GM12875 (cell line): ENCODE data around the gene RTKN.
"Not testable (repeated sequence)": the region's sequence is repeated elsewhere in the genome, so short reads cannot be mapped to it uniquely, and the experiment has no call there.

Source experiments
- H3K4me3 ChIP-seq: one replicate; pipeline ENCODE4 v1.5.1; 2011; ENCODE audit warnings: low read depth, low read length, control low read depth
- CTCF ChIP-seq: IDR thresholded peaks from 2 replicates; pipeline ENCODE4 v1.5.1; 2011; ENCODE audit warnings: low read depth, mild to moderate bottlenecking, control low read depth, inconsistent platforms, low read length, moderate library complexity, borderline replicate concordance; ENCODE audit not compliant: insufficient read depth

The RTKN gene

GRCh38 chr2:74471332-74472065, 29.8 kb upstream of the RTKN start:
- TF ChIP-seq CTCF, result no peak
- H3K4me3 ChIP-seq, result peak overlapping the region; percentile 70

DNA sequence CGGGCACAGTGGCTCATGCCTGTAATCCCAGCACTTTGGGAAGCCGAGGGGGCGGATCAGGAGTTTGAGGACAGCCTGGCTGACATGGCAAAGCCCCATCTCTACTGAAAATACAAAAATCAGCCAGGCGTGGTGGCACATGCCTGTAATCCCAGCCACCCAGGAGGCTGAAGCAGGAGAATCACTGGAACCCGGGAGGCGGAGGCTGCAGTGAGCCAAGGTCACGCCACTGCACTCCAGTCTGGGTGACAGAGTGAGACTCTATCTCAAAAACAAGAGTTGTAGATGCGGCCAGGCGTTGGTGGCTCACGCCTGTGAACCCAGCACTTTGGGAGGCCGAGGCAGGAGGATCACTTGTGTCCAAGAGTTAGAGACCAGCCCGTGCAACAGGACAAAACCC, 29.0 kb upstream of the RTKN start:
- not testable (repeated sequence) for H3K4me3 ChIP-seq

DNA sequence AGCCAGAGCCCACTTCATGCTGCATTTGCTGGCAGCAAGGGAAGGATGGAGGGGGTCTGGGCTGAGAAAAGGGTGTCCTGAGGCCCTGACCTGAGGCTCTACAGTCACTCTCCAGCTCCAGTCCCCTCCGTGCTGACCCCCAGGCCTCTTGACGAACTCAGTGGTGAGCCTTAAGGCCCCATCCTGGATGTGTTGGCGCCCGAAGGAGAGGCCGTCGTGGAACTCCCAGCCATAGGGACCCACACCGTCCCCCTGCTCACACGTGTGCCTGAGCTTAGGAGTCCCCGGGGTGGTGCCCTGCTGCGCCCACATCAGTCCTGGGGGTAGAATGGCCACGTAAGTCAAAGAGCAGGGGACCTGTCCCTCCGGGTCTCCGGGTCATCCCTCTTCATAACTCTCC, 22.7 kb upstream of the RTKN start:
- no peak for TF ChIP-seq CTCF
- peak overlapping the region; percentile 95 for H3K4me3 ChIP-seq

- no peak for TF ChIP-seq CTCF
- no peak overlapping the region for H3K4me3 ChIP-seq
Observed at GRCh38 chr2:74462786-74463105, 21.0 kb upstream of the RTKN start.

- no peak for TF ChIP-seq CTCF
- no peak overlapping the region for H3K4me3 ChIP-seq
Observed at GRCh38 chr2:74462054-74462785, 20.5 kb upstream of the RTKN start.

DNA sequence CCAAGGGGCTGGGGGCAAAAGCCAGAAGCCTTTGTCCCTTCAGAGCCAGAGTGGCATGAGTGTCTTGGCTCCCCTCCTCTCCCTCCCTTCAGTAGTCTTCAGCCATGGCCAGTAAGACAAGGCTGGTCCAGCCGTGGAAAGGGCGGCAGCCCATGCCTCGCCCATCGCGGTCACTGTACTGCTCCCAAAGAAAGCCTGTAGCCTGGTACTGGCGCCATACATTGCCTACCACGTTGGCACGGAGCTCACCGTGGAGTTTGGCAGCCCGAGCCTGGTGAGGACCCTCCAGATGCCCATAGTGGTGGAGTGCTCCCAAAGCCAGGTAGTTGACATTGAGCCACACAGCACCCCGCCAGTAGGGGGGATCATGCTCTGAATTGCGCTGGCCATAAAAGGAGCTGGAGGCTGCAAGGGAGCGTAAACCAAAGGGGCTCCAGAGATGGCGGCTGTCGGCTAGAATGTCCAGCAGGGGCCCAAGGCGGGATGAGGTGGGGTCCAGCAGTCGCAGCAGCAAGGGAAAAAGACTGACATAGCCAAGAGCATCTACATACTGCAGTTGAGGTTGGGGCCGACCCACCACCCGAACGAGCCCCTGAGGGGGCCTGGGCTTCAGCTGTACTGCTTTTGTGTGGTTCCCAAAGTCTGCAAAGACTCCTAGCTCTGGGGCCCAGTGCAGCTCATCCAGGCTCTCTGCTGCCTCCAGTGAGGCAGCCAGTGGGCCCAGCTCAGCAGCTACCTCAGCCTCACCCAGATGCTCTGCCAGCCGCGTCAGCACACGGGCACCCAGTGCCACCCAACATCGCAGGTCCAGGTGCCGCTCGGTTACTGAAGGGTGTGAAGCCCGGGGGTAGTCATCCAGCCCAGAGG, 19.7 kb upstream of the RTKN start:
- H3K4me3 ChIP-seq, result no peak overlapping the region
- TF ChIP-seq CTCF, result peak; percentile 45; the same call in 1 of the 2 replicates

- H3K4me3 ChIP-seq, result not testable (repeated sequence)
Observed at GRCh38 chr2:74460187-74460586, 18.4 kb upstream of the RTKN start.

DNA sequence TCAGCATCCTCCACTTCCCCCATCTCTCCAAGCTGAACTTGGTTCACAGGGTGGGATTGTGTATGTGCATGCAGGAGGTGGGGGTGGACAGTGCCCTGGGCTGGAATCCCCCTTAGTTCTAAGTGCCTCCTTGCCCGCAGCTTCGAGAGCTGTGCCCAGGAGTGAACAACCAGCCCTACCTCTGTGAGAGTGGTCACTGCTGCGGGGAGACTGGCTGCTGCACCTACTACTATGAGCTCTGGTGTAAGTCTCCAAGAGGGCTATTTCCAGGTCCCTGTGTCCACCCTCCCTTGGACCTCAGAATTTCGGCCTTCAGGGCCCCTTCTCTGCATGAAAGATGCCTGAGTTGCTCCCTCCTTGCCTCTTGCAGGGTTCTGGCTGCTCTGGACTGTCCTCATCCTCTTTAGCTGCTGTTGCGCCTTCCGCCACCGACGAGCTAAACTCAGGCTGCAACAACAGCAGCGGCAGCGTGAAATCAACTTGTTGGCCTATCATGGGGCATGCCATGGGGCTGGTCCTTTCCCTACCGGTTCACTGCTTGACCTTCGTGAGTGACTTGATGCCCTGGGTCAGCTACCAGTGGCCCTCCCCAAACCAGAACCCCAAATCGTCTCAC, 17.9 kb upstream of the RTKN start:
- peak overlapping the region; percentile 13 for H3K4me3 ChIP-seq
